NCI-H2107 treated with DMSO at 0.1 percent for 48 hours (cell line): ENCODE data around the gene FCN1.
"Not testable (repeated sequence)": the region's sequence is repeated elsewhere in the genome, so short reads cannot be mapped to it uniquely, and the experiment has no call there.

Experiments
- DNase-seq: peaks from one replicate; lab custom pipeline; 2025; ENCODE audit not compliant: unreplicated experiment; lab: John Stamatoyannopoulos, UW

Gene FCN1

DNA sequence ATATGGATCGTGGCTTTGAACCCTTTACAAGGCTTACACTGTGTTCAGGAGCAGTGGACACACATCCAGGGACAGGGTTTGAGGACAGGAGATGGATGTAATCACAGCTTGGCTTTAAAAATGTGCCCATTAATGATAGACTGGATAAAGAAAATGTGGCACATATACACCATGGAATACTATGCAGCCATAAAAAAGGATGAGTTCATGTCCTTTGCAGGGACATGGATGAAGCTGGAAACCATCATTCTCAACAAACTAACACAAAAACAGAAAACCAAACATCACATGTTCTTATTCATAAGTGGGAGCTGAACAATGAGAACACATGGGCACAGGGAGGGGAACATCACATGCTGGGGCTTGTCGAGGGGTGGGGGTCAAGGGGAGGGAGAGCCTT lies 60.3 kb downstream of the FCN1 start:
- not testable (repeated sequence) for DNase-seq

DNA sequence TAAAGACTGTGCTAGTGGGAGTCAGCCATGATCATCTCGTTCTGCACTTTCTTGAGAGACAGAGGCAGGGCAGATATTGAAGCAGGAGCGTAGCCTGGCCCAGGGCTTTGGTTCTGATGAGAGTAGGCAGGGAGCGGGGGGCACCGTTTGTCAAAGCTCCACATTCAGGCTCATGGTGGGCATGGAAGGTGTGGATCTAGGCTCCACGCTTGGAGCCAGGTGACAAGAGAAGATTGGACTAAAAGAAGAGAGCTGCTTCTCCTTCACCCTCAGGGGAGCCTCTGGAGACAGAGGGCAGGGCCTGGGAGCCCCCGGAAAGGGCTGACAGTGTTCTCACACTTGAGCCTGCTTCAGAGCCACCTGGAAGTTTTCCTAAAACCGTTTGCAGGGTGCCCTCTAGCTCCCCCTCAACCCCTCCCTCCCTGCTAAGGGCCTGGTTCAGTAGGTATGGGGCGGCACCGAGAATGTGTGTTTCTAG lies 61.8 kb downstream of the FCN1 start:
- no peak for DNase-seq
